Smooth muscle cell (in vitro differentiated cells): ENCODE results near the gene TMPRSS5. TPM values are rescaled to one million over a fixed set of nuclear protein-coding genes. Genes with fewer than 3 reads are reported as not detected.
A peak's percentile ranks its signal among the peaks of the same experiment; 100 is the strongest.

Source experiments
- DNase-seq: peaks from one replicate; lab custom pipeline; 2025; ENCODE audit not compliant: unreplicated experiment; lab: John Stamatoyannopoulos, UW
- H2AFZ ChIP-seq: fragments of 200-600 bp; sonication (generic); 2 replicates; pipeline ENCODE4 v1.6.0; 2016; ENCODE audit warnings: antibody characterized with exemption, low read depth, mild to moderate bottlenecking
- H3F3A ChIP-seq: fragments of 200-600 bp; sonication (generic); 2 replicates; pipeline ENCODE4 v1.6.0; 2017; ENCODE audit warnings: antibody characterized with exemption, low read depth
- H3K27ac ChIP-seq: fragments of 200-600 bp; sonication (generic); 2 replicates; pipeline ENCODE4 v1.5.1; 2016; ENCODE audit warnings: low read depth, mild to moderate bottlenecking
- H3K27me3 ChIP-seq: fragments of 200-600 bp; sonication (generic); 2 replicates; pipeline ENCODE4 v1.6.1; 2016; ENCODE audit warnings: low read depth, mild to moderate bottlenecking
- H3K36me3 ChIP-seq: fragments of 200-600 bp; sonication (generic); 2 replicates; pipeline ENCODE4 v1.5.1; 2016; ENCODE audit warnings: low read depth
- H3K4me1 ChIP-seq: fragments of 200-600 bp; sonication (generic); 2 replicates; pipeline ENCODE4 v1.5.1; 2016; ENCODE audit warnings: low read depth
- H3K4me2 ChIP-seq: fragments of 200-600 bp; sonication (generic); 2 replicates; pipeline ENCODE4 v1.6.0; 2016; ENCODE audit warnings: mild to moderate bottlenecking
- H3K4me3 ChIP-seq: fragments of 200-600 bp; sonication (generic); 2 replicates; pipeline ENCODE4 v1.5.1; 2016; ENCODE audit warnings: mild to moderate bottlenecking
- H3K79me2 ChIP-seq: fragments of 200-600 bp; sonication (generic); 2 replicates; pipeline ENCODE4 v1.6.0; 2016; ENCODE audit warnings: low read depth, mild to moderate bottlenecking
- H3K9ac ChIP-seq: fragments of 200-600 bp; sonication (generic); 2 replicates; pipeline ENCODE4 v1.6.0; 2016; ENCODE audit warnings: low read depth
- H3K9me3 ChIP-seq: fragments of 200-600 bp; sonication (generic); replicated peaks from 2 replicates; pipeline ENCODE4 v1.5.1; 2016; ENCODE audit warnings: low read depth
- H4K20me1 ChIP-seq: fragments of 200-600 bp; sonication (generic); 2 replicates; pipeline ENCODE4 v1.6.0; 2016; ENCODE audit warnings: low read depth
- CTCF ChIP-seq: fragments of 200-600 bp; sonication (generic); IDR thresholded peaks from 2 replicates; pipeline ENCODE4 v1.5.1; 2017; ENCODE audit warnings: borderline replicate concordance, mild to moderate bottlenecking, antibody characterized with exemption; ENCODE audit not compliant: insufficient read depth, poor library complexity, severe bottlenecking
- WGBS: methylation state at CpG from one replicate; pipeline ENCODE4 v1.1.7; 2016; ENCODE audit warnings: low lambda C conversion rate; 5-methylcytosine and 5-hydroxymethylcytosine counted together
- polyA plus RNA-seq: library from polyadenylated mRNA; unstranded; fragments of >200 nt; fragmentation: Nextera tagmentation; extraction: Ambion mirVana; gene quantifications from 2 replicates; pipeline ENCODE4 v1.2.1, GENCODE V29; 2016
- total RNA-seq: library from RNA; depleted of rRNA; stranded (reverse); fragments of >200 nt; gene quantifications from 2 replicates; pipeline ENCODE4 v1.2.3, GENCODE V29; 2014

TMPRSS5 gene
- total and polyA plus RNA-seq, 2 experiments from 2014 or later = 0.43 TPM; not detected in 1

- no peaks in the 10 kb centered on the region for H3K79me2 ChIP-seq
- no peak overlapping the region for H2AFZ ChIP-seq
- no peaks in the 10 kb centered on the region for H3K4me1 ChIP-seq
- H3K4me2 ChIP-seq = no peak overlapping the region
- no peak overlapping the region for H3K9ac ChIP-seq
- H3K27me3 ChIP-seq = no peaks in the 10 kb centered on the region
- no peaks in the 10 kb centered on the region for H4K20me1 ChIP-seq
- no peak overlapping the region for H3K4me3 ChIP-seq
- peak; percentile 65 for TF ChIP-seq CTCF
- H3K27ac ChIP-seq = no peak overlapping the region
- no peaks in the 10 kb centered on the region for H3F3A ChIP-seq
- no peaks in the 10 kb centered on the region for H3K9me3 ChIP-seq
- no peak for DNase-seq
- no peaks in the 10 kb centered on the region for H3K36me3 ChIP-seq
- WGBS = 43% methylated on average over 4 of the region's 4 CpGs
Measured at GRCh38 chr11:113730887-113731726, 25.0 kb upstream of the TMPRSS5 start.

GRCh38 chr11:113729456-113729855, 23.3 kb upstream of the TMPRSS5 start:
- Histone ChIP-seq H3K4me1 (no peaks in the 10 kb centered on the region), H2AFZ (no peak overlapping the region), H3K4me2 (no peak overlapping the region), H3K27ac (no peak overlapping the region), H3K4me3 (no peak overlapping the region), H3K9me3 (no peaks in the 10 kb centered on the region), H3K36me3 (no peaks in the 10 kb centered on the region), H3K79me2 (no peaks in the 10 kb centered on the region), H3K27me3 (no peaks in the 10 kb centered on the region), H4K20me1 (no peaks in the 10 kb centered on the region), H3K9ac (no peak overlapping the region), H3F3A (no peaks in the 10 kb centered on the region)
- DNase-seq = no peak
- WGBS = 69% methylated on average over 5 of the region's 5 CpGs
- no peak for TF ChIP-seq CTCF

- no peak overlapping the region for H3K4me3 ChIP-seq
- no peak for DNase-seq
- H3K4me2 ChIP-seq = no peak overlapping the region
- no peaks in the 10 kb centered on the region for H3K4me1 ChIP-seq
- H3K27me3 ChIP-seq = no peaks in the 10 kb centered on the region
- TF ChIP-seq CTCF = no peak
- H3K9ac ChIP-seq = no peak overlapping the region
- H3F3A ChIP-seq = no peaks in the 10 kb centered on the region
- H4K20me1 ChIP-seq = no peaks in the 10 kb centered on the region
- H3K36me3 ChIP-seq = no peaks in the 10 kb centered on the region
- no peak overlapping the region for H2AFZ ChIP-seq
- H3K79me2 ChIP-seq = no peaks in the 10 kb centered on the region
- H3K9me3 ChIP-seq = no peaks in the 10 kb centered on the region
- no peak overlapping the region for H3K27ac ChIP-seq
- 96% methylated on average over 3 of the region's 3 CpGs for WGBS
Measured at GRCh38 chr11:113728814-113729213, 22.7 kb upstream of the TMPRSS5 start.

GRCh38 chr11:113725913-113726312, 19.8 kb upstream of the TMPRSS5 start:
- no peaks in the 10 kb centered on the region for H4K20me1 ChIP-seq
- H3F3A ChIP-seq = no peaks in the 10 kb centered on the region
- WGBS = 78% methylated on average over 3 of the region's 3 CpGs
- H3K79me2 ChIP-seq = no peaks in the 10 kb centered on the region
- no peak for TF ChIP-seq CTCF
- H3K27me3 ChIP-seq = no peaks in the 10 kb centered on the region
- H3K9me3 ChIP-seq = no peaks in the 10 kb centered on the region
- H2AFZ ChIP-seq = no peak overlapping the region
- no peak overlapping the region for H3K9ac ChIP-seq
- H3K36me3 ChIP-seq = no peaks in the 10 kb centered on the region
- no peak overlapping the region for H3K4me2 ChIP-seq
- H3K4me3 ChIP-seq = no peak overlapping the region
- no peak overlapping the region for H3K27ac ChIP-seq
- H3K4me1 ChIP-seq = no peaks in the 10 kb centered on the region
- no peak for DNase-seq
